Upper lobe of left lung (tissue), 4 donors: ENCODE data around the gene HIVEP2.

Experiments used
- POLR2A ChIP-seq, 4 donors: fragments of 450-650 bp; IDR thresholded peaks; one replicate each; pipeline ENCODE4 v1.5.1; 2016 to 2017; ENCODE audit warnings: antibody characterized with exemption in 4 of 4, mild to moderate bottlenecking in 2 of 4
- POLR2AphosphoS5 ChIP-seq, 2 donors: sonication (generic); formaldehyde crosslinking; IDR thresholded peaks; one replicate each; pipeline ENCODE4 v1.5.1; 2017; ENCODE audit warnings: antibody characterized with exemption in 2 of 2
- TF ChIP-seq, protein P1 (sequence below), 6 experiments: fragments of 450-650 bp in 4 of 6; fragments of 200-600 bp in 2 of 6; sonication (generic) in 2 of 6; IDR thresholded peaks; one replicate each; pipeline ENCODE4 v1.5.1; 2016 to 2019; ENCODE audit warnings: antibody characterized with exemption in 6 of 6

GRCh38 chr6:142783499-142783898 lies 161.5 kb downstream of the HIVEP2 start:
- TF ChIP-seq POLR2AphosphoS5 (IDR thresholded peaks at IDR 0.05) (no peak), POLR2A (IDR thresholded peaks at IDR 0.05) (no peak)
- TF ChIP-seq, protein P1, sequence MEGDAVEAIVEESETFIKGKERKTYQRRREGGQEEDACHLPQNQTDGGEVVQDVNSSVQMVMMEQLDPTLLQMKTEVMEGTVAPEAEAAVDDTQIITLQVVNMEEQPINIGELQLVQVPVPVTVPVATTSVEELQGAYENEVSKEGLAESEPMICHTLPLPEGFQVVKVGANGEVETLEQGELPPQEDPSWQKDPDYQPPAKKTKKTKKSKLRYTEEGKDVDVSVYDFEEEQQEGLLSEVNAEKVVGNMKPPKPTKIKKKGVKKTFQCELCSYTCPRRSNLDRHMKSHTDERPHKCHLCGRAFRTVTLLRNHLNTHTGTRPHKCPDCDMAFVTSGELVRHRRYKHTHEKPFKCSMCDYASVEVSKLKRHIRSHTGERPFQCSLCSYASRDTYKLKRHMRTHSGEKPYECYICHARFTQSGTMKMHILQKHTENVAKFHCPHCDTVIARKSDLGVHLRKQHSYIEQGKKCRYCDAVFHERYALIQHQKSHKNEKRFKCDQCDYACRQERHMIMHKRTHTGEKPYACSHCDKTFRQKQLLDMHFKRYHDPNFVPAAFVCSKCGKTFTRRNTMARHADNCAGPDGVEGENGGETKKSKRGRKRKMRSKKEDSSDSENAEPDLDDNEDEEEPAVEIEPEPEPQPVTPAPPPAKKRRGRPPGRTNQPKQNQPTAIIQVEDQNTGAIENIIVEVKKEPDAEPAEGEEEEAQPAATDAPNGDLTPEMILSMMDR (IDR thresholded peaks at IDR 0.05), result no peak
